GM23338 (cell line): ENCODE results near the gene NHLH1. TPM values are rescaled to one million over a fixed set of nuclear protein-coding genes. Genes with fewer than 3 reads are reported as not detected.
A peak's percentile ranks its signal among the peaks of the same experiment; 100 is the strongest.

Experiments
- ATAC-seq: fragments of 200-7000 bp; cut with Tn5 transposase; 3 replicates; pipeline ENCODE4 v1.9.1; 2020
- DNase-seq: peaks from one replicate; pipeline ENCODE4 v3.0.0-alpha.2; 2015; ENCODE audit warnings: low spot score
- H2AFZ ChIP-seq: fragments of 200-600 bp; sonication (generic); 2 replicates; pipeline ENCODE4 v1.8.0; 2016; ENCODE audit warnings: antibody characterized with exemption, mild to moderate bottlenecking, moderate library complexity
- H3F3A ChIP-seq: fragments of 200-600 bp; sonication (generic); replicated peaks from 2 replicates; pipeline ENCODE4 v1.8.0; 2017; ENCODE audit warnings: antibody characterized with exemption, mixed run types, low read depth
- H3K27ac ChIP-seq: fragments of 200-600 bp; sonication (generic); 2 replicates; pipeline ENCODE4 v1.6.1; 2016; ENCODE audit warnings: low read depth
- H3K27me3 ChIP-seq: fragments of 200-600 bp; sonication (generic); 2 replicates; pipeline ENCODE4 v1.8.0; 2016; ENCODE audit warnings: mild to moderate bottlenecking, mixed run types, moderate library complexity; ENCODE audit not compliant: insufficient read depth
- H3K36me3 ChIP-seq: fragments of 200-600 bp; sonication (generic); 2 replicates; pipeline ENCODE4 v1.8.0; 2016; ENCODE audit warnings: mild to moderate bottlenecking; ENCODE audit not compliant: insufficient read depth
- H3K4me1 ChIP-seq: fragments of 200-600 bp; sonication (generic); 2 replicates; pipeline ENCODE4 v1.8.0; 2016; ENCODE audit warnings: mild to moderate bottlenecking, moderate library complexity; ENCODE audit not compliant: insufficient read depth
- H3K4me2 ChIP-seq: fragments of 200-600 bp; sonication (generic); 2 replicates; pipeline ENCODE4 v1.7.1; 2017; ENCODE audit warnings: mixed run types
- H3K4me3 ChIP-seq: fragments of 200-600 bp; sonication (generic); 2 replicates; pipeline ENCODE4 v1.6.1; 2016; ENCODE audit warnings: mixed run types
- H3K79me2 ChIP-seq: fragments of 200-600 bp; sonication (generic); replicated peaks from 2 replicates; pipeline ENCODE4 v1.8.0; 2017; ENCODE audit warnings: mild to moderate bottlenecking; ENCODE audit not compliant: insufficient read depth
- H3K9me2 ChIP-seq: fragments of 200-600 bp; sonication (generic); 2 replicates; pipeline ENCODE4 v1.8.0; 2017; ENCODE audit not compliant: insufficient read depth
- H4K20me1 ChIP-seq: fragments of 200-600 bp; sonication (generic); replicated peaks from 2 replicates; pipeline ENCODE4 v1.8.0; 2017; ENCODE audit warnings: mild to moderate bottlenecking; ENCODE audit not compliant: insufficient read depth
- H3K27ac Mint-ChIP-seq: 2 replicates; pipeline ENCODE4 v1.8.0; 2020; ENCODE audit warnings: inconsistent platforms, mild to moderate bottlenecking, moderate library complexity, mixed read lengths
- H3K27me3 Mint-ChIP-seq: 3 replicates; pipeline ENCODE4 v1.8.0; 2022; ENCODE audit warnings: low read depth, mild to moderate bottlenecking, moderate library complexity, mixed read lengths, inconsistent platforms; ENCODE audit not compliant: insufficient read depth, poor library complexity
- H3K36me3 Mint-ChIP-seq: 3 replicates; pipeline ENCODE4 v1.8.0; 2021; ENCODE audit warnings: low read depth, mild to moderate bottlenecking, inconsistent platforms, moderate library complexity, mixed read lengths
- H3K4me1 Mint-ChIP-seq: 3 replicates; pipeline ENCODE4 v1.8.0; 2020; ENCODE audit warnings: mild to moderate bottlenecking, inconsistent platforms, mixed read lengths
- H3K4me3 Mint-ChIP-seq: 3 replicates; pipeline ENCODE4 v1.8.0; 2021; ENCODE audit warnings: moderate library complexity, mild to moderate bottlenecking, inconsistent platforms, mixed read lengths
- H3K9me3 Mint-ChIP-seq: 3 replicates; pipeline ENCODE4 v1.8.0; 2020; ENCODE audit warnings: moderate library complexity, mild to moderate bottlenecking, inconsistent platforms, mixed read lengths
- CREB1 ChIP-seq: fragments of 250-450 bp; sonication (Bioruptor Pico); IDR thresholded peaks from 2 replicates; pipeline ENCODE4 v1.5.0; 2020; ENCODE audit warnings: low read depth, mild to moderate bottlenecking, moderate library complexity
- CTCF ChIP-seq, 2 experiments: fragments of 200-600 bp in 1 of 2; sonication (generic) in 1 of 2; conservative IDR thresholded peaks; 2 replicates each; pipeline versions ENCODE4 v1.5.1 to v1.6.1; 2016 to 2017; ENCODE audit warnings: antibody characterized with exemption in 2 of 2, low read depth in 2 of 2, mild to moderate bottlenecking in 2 of 2, moderate library complexity in 1 of 2
- ETS1 ChIP-seq: IDR thresholded peaks from 2 replicates; pipeline ENCODE4 v1.6.1; 2016; ENCODE audit warnings: antibody characterized with exemption
- EZH2 ChIP-seq: fragments of 200-600 bp; sonication (generic); IDR thresholded peaks from one replicate; pipeline ENCODE4 v1.8.0; 2017; ENCODE audit warnings: antibody characterized with exemption, mild to moderate bottlenecking, low read depth; ENCODE audit not compliant: unreplicated experiment
- EZH2phosphoT487 ChIP-seq: fragments of 200-600 bp; sonication (generic); IDR thresholded peaks from one replicate; pipeline ENCODE4 v1.8.1; 2018; ENCODE audit warnings: antibody characterized with exemption; ENCODE audit not compliant: unreplicated experiment
- JUNB ChIP-seq: IDR thresholded peaks from one replicate; pipeline ENCODE4 v1.6.1; 2016; ENCODE audit warnings: antibody characterized with exemption; ENCODE audit not compliant: unreplicated experiment
- NANOG ChIP-seq: IDR thresholded peaks from 2 replicates; pipeline ENCODE4 v1.6.1; 2016; ENCODE audit warnings: antibody characterized with exemption, borderline replicate concordance
- POLR2AphosphoS5 ChIP-seq: IDR thresholded peaks from 2 replicates; pipeline ENCODE4 v1.6.1; 2016; ENCODE audit warnings: antibody characterized with exemption, low read depth
- REST ChIP-seq: IDR thresholded peaks from one replicate; pipeline ENCODE4 v1.6.1; 2018; ENCODE audit warnings: antibody characterized with exemption; ENCODE audit not compliant: unreplicated experiment
- STAT1 ChIP-seq: IDR thresholded peaks from one replicate; pipeline ENCODE4 v1.6.1; 2016; ENCODE audit warnings: antibody characterized with exemption; ENCODE audit not compliant: unreplicated experiment
- ZNF114 ChIP-seq: fragments of 250-450 bp; sonication (Bioruptor Pico); IDR thresholded peaks from 2 replicates; pipeline ENCODE4 v1.5.0; 2020; ENCODE audit warnings: mild to moderate bottlenecking, moderate library complexity
- ZNF331 ChIP-seq: fragments of 250-450 bp; sonication (Bioruptor Pico); IDR thresholded peaks from 2 replicates; pipeline ENCODE4 v1.5.0; 2020; ENCODE audit warnings: low read depth, mild to moderate bottlenecking, moderate library complexity
- ZNF462 ChIP-seq: fragments of 250-450 bp; sonication (Bioruptor Pico); IDR thresholded peaks from 2 replicates; pipeline ENCODE4 v1.5.0; 2020; ENCODE audit warnings: mild to moderate bottlenecking, moderate library complexity
- polyA plus RNA-seq: library from polyadenylated mRNA; unstranded; fragments of >200 nt; fragmentation: Nextera tagmentation; extraction: Ambion mirVana; gene quantifications from 2 replicates; pipeline ENCODE4 v1.2.1, GENCODE V29; 2016
- total RNA-seq: library from RNA; depleted of rRNA; stranded (reverse); fragments of >200 nt; shearing (Covaris generic); gene quantifications from 2 replicates; pipeline ENCODE4 v1.2.3, GENCODE V29; 2014

NHLH1 gene
- total and polyA plus RNA-seq, 2 experiments from 2014 or later, result 0.69 to 0.89 TPM

- no peak overlapping the region for H3K4me3 ChIP-seq
- peaks cover 44% of the 10 kb centered on the region for H3K36me3 Mint-ChIP-seq
- no peaks in the 10 kb centered on the region for H3K9me3 Mint-ChIP-seq
- H3K36me3 ChIP-seq, result peaks cover 8% of the 10 kb centered on the region; the same call in 1 of the 2 replicates
- no peaks in the 10 kb centered on the region for H4K20me1 ChIP-seq
- peak overlapping the region; percentile 86; the same call in 1 of the 2 replicates for H3K27ac ChIP-seq
- 0 out of 2 replicates have a peak, but pooled peaks cover 3% of the 10 kb centered on the region for H3F3A ChIP-seq
- H3K9me2 ChIP-seq, result no peaks in the 10 kb centered on the region
- H3K4me3 Mint-ChIP-seq, result no peak overlapping the region; the same call in 2 of the 3 replicates
- no peak for TF ChIP-seq EZH2phosphoT487
- no peak for TF ChIP-seq REST
- TF ChIP-seq ZNF331 (CRISPR knock-in tag), result no peak
- TF ChIP-seq EZH2, result no peak
- TF ChIP-seq POLR2AphosphoS5, result no peak
- TF ChIP-seq JUNB, result no peak
- TF ChIP-seq ETS1, result no peak
- TF ChIP-seq CREB1, result no peak
- TF ChIP-seq STAT1, result no peak
- no peak for TF ChIP-seq ZNF462 (CRISPR knock-in tag)
- TF ChIP-seq NANOG, result no peak
- TF ChIP-seq CTCF (conservative IDR thresholded peaks at IDR 0.05; ENCODE audit: low read depth in 2 of 2), result no peak
- no peak for TF ChIP-seq ZNF114 (CRISPR knock-in tag)
- H3K27ac Mint-ChIP-seq, result peak overlapping the region; percentile 98
- H3K4me2 ChIP-seq, result no peak overlapping the region
- peaks cover 45% of the 10 kb centered on the region for H3K4me1 Mint-ChIP-seq
- DNase-seq, result no peak
- ATAC-seq, result no peak
- H2AFZ ChIP-seq, result no peak overlapping the region
- H3K27me3 ChIP-seq, result no peaks in the 10 kb centered on the region
- peaks cover 11% of the 10 kb centered on the region for H3K27me3 Mint-ChIP-seq
- no peaks in the 10 kb centered on the region for H3K79me2 ChIP-seq
- peaks cover 20% of the 10 kb centered on the region for H3K4me1 ChIP-seq
Measured at GRCh38 chr1:160361199-160361598, 5.7 kb upstream of the NHLH1 start.
